ENCODE data around the gene GRIA2. TPM values are rescaled to one million over a fixed set of nuclear protein-coding genes. Genes with fewer than 3 reads are reported as not detected.
"Not testable (repeated sequence)": the region's sequence is repeated elsewhere in the genome, so short reads cannot be mapped to it uniquely, and the experiment has no call there.

The GRIA2 gene
- not detected for total RNA-seq

- Histone ChIP-seq H3K36me3 (no peaks in the 10 kb centered on the region), H3K4me3 (peak within 1 kb of the TSS in 3 of 4 donors; percentile 15 to 36 (median 28)), H3K27ac (no peak within 1 kb of the TSS), H3K27me3 (peaks cover 0 to 19% (median 9%) of the 10 kb centered on the region in 4 donors), H3K9me3 (no peaks in the 10 kb centered on the region), H3K4me1 (peaks cover 8 to 19% (median 10%) of the 10 kb centered on the region in 4 donors)
- peak in 1 of 2 donors; percentile 84 for ATAC-seq (ENCODE audit: low FRiP score in 2 of 2)
- 7 to 23% methylated on average over 21 to 37 of the region's 57 CpGs for WGBS, 2 donors
- DNase-seq = peak; percentile 25 to 91
- TF ChIP-seq CTCF (IDR thresholded peaks at IDR 0.05) (no peak), POLR2A (IDR thresholded peaks at IDR 0.05) (no peak), EP300 (IDR thresholded peaks at IDR 0.05) (no peak), POLR2AphosphoS5 (IDR thresholded peaks at IDR 0.05) (no peak)
Measured at GRCh38 chr4:157220371-157220881, at the start of gene GRIA2. GRIA2 (plus strand) TSS chr4:157220728; CDS start chr4:157221043, 315 bp downstream.

- DNase-seq (no peak), ATAC-seq (ENCODE audit: low FRiP score in 2 of 2) (no peak)
- TF ChIP-seq CTCF (IDR thresholded peaks at IDR 0.05) = no peak
- no peak for TF ChIP-seq POLR2AphosphoS5 (IDR thresholded peaks at IDR 0.05)
- TF ChIP-seq EP300 (IDR thresholded peaks at IDR 0.05) = no peak
- no peak for TF ChIP-seq POLR2A (IDR thresholded peaks at IDR 0.05)
- Histone ChIP-seq H3K4me3 (no peak overlapping the region), H3K9me3 (no peaks in the 10 kb centered on the region), H3K36me3 (no peaks in the 10 kb centered on the region), H3K27me3 (no peaks in the 10 kb centered on the region), H3K27ac (no peak overlapping the region), H3K4me1 (no peaks in the 10 kb centered on the region)
- 38 to 49% methylated on average over 3 of the region's 3 CpGs for WGBS, 2 donors
Measured at GRCh38 chr4:157172011-157172410, 48.5 kb upstream of the GRIA2 start.

- not testable (repeated sequence) for H3K27ac ChIP-seq; H3K36me3 ChIP-seq; H3K9me3 ChIP-seq; ATAC-seq (ENCODE audit: low FRiP score in 2 of 2); H3K4me1 ChIP-seq; H3K4me3 ChIP-seq; DNase-seq; H3K27me3 ChIP-seq
- WGBS, 2 donors = 87 to 96% methylated on average over 4 to 13 of the region's 14 CpGs
Measured at GRCh38 chr4:157180268-157180667, 40.3 kb upstream of the GRIA2 start.

- no peaks in the 10 kb centered on the region for H3K9me3 ChIP-seq
- ATAC-seq (ENCODE audit: low FRiP score in 2 of 2) (no peak), DNase-seq (no peak)
- no peaks in the 10 kb centered on the region for H3K36me3 ChIP-seq
- no peaks in the 10 kb centered on the region for H3K4me1 ChIP-seq
- TF ChIP-seq POLR2A (IDR thresholded peaks at IDR 0.05) = no peak
- TF ChIP-seq EP300 (IDR thresholded peaks at IDR 0.05) = no peak
- no peak for TF ChIP-seq POLR2AphosphoS5 (IDR thresholded peaks at IDR 0.05)
- TF ChIP-seq CTCF (IDR thresholded peaks at IDR 0.05) = no peak
- no peaks in the 10 kb centered on the region for H3K27me3 ChIP-seq
- no peak overlapping the region for H3K27ac ChIP-seq
- 89 to 98% methylated on average over 1 of the region's 1 CpG for WGBS, 2 donors
- H3K4me3 ChIP-seq = no peak overlapping the region
Measured at GRCh38 chr4:157184300-157184699, 36.2 kb upstream of the GRIA2 start.

GRCh38 chr4:157185363-157185762 is 35.2 kb upstream of the GRIA2 start:
- ATAC-seq (ENCODE audit: low FRiP score in 2 of 2) = no peak
- TF ChIP-seq EP300 (IDR thresholded peaks at IDR 0.05) = no peak
- TF ChIP-seq POLR2AphosphoS5 (IDR thresholded peaks at IDR 0.05) = no peak
- no peak for TF ChIP-seq POLR2A (IDR thresholded peaks at IDR 0.05)
- no peak for TF ChIP-seq CTCF (IDR thresholded peaks at IDR 0.05)
- Histone ChIP-seq H3K27me3 (no peaks in the 10 kb centered on the region), H3K9me3 (no peaks in the 10 kb centered on the region), H3K4me3 (no peak overlapping the region), H3K4me1 (no peaks in the 10 kb centered on the region), H3K27ac (no peak overlapping the region), H3K36me3 (no peaks in the 10 kb centered on the region)
- no peak for DNase-seq

All from upper lobe of left lung (tissue), 6 donors.